ENCODE results near the gene KCND1.

DNA sequence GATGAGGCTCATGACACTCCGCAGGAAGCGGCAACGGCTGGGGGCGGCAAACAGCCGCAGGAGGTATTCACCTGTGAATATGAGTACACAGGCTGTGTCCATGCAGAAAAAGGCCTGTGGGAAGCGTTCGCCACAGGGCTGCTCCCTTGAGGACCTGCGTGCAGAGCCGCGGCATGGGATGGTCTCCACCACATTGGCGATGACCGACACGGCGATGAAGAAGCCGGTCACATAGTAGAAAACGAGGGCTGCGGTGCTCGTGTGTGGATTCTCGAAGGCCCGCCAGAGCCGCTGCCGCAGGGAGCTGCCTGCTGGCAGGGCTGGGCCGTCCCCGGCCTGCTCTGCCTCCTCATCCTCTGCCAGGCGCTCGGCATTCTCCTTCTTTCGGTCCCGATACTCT, 2.2 kb downstream of the KCND1 start:
- TF ChIP-seq, protein P1, sequence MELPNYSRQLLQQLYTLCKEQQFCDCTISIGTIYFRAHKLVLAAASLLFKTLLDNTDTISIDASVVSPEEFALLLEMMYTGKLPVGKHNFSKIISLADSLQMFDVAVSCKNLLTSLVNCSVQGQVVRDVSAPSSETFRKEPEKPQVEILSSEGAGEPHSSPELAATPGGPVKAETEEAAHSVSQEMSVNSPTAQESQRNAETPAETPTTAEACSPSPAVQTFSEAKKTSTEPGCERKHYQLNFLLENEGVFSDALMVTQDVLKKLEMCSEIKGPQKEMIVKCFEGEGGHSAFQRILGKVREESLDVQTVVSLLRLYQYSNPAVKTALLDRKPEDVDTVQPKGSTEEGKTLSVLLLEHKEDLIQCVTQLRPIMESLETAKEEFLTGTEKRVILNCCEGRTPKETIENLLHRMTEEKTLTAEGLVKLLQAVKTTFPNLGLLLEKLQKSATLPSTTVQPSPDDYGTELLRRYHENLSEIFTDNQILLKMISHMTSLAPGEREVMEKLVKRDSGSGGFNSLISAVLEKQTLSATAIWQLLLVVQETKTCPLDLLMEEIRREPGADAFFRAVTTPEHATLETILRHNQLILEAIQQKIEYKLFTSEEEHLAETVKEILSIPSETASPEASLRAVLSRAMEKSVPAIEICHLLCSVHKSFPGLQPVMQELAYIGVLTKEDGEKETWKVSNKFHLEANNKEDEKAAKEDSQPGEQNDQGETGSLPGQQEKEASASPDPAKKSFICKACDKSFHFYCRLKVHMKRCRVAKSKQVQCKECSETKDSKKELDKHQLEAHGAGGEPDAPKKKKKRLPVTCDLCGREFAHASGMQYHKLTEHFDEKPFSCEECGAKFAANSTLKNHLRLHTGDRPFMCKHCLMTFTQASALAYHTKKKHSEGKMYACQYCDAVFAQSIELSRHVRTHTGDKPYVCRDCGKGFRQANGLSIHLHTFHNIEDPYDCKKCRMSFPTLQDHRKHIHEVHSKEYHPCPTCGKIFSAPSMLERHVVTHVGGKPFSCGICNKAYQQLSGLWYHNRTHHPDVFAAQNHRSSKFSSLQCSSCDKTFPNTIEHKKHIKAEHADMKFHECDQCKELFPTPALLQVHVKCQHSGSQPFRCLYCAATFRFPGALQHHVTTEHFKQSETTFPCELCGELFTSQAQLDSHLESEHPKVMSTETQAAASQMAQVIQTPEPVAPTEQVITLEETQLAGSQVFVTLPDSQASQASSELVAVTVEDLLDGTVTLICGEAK (IDR thresholded peaks at IDR 0.05; ENCODE audit: borderline replicate concordance): no peak
- TF ChIP-seq POLR2A (IDR thresholded peaks at IDR 0.05; ENCODE audit: low read depth, low read length) (no peak), SUZ12 (IDR thresholded peaks at IDR 0.05; ENCODE audit: unreplicated experiment) (no peak), GABPA (IDR thresholded peaks at IDR 0.05; ENCODE audit: low read depth) (no peak), ETV6 (conservative IDR thresholded peaks at IDR 0.05 in 1 of 2, IDR thresholded peaks at IDR 0.05 in 1 of 2; ENCODE audit: borderline replicate concordance in 1 of 2, low read depth in 1 of 2) (no peak)
- TF ChIP-seq, protein P2, sequence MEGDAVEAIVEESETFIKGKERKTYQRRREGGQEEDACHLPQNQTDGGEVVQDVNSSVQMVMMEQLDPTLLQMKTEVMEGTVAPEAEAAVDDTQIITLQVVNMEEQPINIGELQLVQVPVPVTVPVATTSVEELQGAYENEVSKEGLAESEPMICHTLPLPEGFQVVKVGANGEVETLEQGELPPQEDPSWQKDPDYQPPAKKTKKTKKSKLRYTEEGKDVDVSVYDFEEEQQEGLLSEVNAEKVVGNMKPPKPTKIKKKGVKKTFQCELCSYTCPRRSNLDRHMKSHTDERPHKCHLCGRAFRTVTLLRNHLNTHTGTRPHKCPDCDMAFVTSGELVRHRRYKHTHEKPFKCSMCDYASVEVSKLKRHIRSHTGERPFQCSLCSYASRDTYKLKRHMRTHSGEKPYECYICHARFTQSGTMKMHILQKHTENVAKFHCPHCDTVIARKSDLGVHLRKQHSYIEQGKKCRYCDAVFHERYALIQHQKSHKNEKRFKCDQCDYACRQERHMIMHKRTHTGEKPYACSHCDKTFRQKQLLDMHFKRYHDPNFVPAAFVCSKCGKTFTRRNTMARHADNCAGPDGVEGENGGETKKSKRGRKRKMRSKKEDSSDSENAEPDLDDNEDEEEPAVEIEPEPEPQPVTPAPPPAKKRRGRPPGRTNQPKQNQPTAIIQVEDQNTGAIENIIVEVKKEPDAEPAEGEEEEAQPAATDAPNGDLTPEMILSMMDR (IDR thresholded peaks at IDR 0.05 in 2 of 3, conservative IDR thresholded peaks at IDR 0.05 in 1 of 3; ENCODE audit: control insufficient read depth in 2 of 3, extremely low read depth in 1 of 3, insufficient read depth in 1 of 3, low read depth in 3 of 3, low read length in 3 of 3): no peak
- TF ChIP-seq, protein P3, sequence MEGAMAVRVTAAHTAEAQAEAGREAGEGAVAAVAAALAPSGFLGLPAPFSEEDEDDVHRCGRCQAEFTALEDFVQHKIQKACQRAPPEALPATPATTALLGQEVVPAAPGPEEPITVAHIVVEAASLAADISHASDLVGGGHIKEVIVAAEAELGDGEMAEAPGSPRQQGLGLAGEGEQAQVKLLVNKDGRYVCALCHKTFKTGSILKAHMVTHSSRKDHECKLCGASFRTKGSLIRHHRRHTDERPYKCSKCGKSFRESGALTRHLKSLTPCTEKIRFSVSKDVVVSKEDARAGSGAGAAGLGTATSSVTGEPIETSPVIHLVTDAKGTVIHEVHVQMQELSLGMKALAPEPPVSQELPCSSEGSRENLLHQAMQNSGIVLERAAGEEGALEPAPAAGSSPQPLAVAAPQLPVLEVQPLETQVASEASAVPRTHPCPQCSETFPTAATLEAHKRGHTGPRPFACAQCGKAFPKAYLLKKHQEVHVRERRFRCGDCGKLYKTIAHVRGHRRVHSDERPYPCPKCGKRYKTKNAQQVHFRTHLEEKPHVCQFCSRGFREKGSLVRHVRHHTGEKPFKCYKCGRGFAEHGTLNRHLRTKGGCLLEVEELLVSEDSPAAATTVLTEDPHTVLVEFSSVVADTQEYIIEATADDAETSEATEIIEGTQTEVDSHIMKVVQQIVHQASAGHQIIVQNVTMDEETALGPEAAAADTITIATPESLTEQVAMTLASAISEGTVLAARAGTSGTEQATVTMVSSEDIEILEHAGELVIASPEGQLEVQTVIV (IDR thresholded peaks at IDR 0.05; ENCODE audit: borderline replicate concordance, partially characterized antibody): no peak
- TF ChIP-seq, protein P4, sequence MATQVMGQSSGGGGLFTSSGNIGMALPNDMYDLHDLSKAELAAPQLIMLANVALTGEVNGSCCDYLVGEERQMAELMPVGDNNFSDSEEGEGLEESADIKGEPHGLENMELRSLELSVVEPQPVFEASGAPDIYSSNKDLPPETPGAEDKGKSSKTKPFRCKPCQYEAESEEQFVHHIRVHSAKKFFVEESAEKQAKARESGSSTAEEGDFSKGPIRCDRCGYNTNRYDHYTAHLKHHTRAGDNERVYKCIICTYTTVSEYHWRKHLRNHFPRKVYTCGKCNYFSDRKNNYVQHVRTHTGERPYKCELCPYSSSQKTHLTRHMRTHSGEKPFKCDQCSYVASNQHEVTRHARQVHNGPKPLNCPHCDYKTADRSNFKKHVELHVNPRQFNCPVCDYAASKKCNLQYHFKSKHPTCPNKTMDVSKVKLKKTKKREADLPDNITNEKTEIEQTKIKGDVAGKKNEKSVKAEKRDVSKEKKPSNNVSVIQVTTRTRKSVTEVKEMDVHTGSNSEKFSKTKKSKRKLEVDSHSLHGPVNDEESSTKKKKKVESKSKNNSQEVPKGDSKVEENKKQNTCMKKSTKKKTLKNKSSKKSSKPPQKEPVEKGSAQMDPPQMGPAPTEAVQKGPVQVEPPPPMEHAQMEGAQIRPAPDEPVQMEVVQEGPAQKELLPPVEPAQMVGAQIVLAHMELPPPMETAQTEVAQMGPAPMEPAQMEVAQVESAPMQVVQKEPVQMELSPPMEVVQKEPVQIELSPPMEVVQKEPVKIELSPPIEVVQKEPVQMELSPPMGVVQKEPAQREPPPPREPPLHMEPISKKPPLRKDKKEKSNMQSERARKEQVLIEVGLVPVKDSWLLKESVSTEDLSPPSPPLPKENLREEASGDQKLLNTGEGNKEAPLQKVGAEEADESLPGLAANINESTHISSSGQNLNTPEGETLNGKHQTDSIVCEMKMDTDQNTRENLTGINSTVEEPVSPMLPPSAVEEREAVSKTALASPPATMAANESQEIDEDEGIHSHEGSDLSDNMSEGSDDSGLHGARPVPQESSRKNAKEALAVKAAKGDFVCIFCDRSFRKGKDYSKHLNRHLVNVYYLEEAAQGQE (IDR thresholded peaks at IDR 0.05; ENCODE audit: low read depth, low read length): no peak

All from GM12878 (cell line).